ENCODE results near the gene ZIM2.

ZIM2 gene

DNA sequence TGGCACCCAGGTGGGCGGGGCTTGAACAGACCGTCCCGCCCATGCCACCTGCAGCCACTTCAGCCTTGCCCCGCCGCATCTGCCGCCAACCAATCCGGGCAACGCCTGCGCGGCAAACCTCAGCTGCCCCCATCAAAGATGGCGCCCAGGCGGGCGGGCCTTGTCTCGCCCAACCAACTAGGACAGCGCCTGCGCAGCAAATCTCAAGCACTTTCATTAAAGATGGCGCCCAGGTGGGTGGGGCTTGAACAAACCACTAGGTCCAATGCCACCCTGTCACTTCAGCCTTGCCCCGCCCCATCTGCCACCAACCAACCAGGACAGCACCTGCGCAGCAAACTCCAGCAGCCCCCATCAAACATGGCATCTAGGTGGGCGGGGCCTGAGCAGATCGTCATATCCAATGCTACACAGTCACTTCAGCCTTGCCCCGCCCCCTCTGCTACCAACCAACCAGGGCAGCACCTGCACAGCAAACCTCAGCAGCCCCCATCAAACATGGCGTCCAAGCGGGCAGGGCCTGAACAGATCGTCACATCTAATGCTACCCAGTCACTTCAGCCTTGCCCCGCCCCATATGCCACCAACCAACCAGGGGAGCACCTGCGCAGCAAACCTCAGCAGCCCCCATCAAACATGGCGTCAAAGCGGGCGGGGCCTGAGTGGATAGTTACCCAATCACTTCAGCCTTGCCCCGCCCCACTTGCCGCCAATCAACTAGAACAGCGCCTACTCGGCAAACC is 1.4 kb downstream of the ZIM2 start:
- no peak for DNase-seq

- no peak for DNase-seq
Observed at GRCh38 chr19:56838024-56838908, 2.3 kb downstream of the ZIM2 start.

GRCh38 chr19:56837492-56838023 is 3.0 kb downstream of the ZIM2 start:
- DNase-seq: no peak

DNA sequence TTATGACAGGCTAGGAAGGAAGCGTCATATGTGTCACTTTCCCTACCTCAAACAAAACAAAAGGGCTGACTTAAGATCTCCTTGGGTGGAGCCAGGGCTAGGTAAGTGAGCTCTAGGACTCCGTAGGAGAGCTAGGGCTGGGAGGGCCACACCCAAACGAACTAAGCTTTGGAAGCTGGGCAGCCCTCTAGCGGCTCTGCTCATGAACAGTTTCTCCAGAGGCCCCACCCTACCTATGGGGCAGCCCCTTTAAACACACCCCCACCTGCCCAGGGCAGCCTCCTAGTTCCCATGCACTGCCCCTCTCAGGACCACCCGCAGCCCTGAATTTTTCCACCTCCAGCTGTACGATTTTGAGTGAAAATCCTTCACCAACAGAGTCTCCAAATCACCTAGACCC is 3.5 kb downstream of the ZIM2 start:
- no peak for DNase-seq

- DNase-seq: no peak
Observed at GRCh38 chr19:56836059-56836458, 4.5 kb downstream of the ZIM2 start.

- no peak for DNase-seq
Observed at GRCh38 chr19:56835401-56835800, 5.1 kb downstream of the ZIM2 start.

DNA sequence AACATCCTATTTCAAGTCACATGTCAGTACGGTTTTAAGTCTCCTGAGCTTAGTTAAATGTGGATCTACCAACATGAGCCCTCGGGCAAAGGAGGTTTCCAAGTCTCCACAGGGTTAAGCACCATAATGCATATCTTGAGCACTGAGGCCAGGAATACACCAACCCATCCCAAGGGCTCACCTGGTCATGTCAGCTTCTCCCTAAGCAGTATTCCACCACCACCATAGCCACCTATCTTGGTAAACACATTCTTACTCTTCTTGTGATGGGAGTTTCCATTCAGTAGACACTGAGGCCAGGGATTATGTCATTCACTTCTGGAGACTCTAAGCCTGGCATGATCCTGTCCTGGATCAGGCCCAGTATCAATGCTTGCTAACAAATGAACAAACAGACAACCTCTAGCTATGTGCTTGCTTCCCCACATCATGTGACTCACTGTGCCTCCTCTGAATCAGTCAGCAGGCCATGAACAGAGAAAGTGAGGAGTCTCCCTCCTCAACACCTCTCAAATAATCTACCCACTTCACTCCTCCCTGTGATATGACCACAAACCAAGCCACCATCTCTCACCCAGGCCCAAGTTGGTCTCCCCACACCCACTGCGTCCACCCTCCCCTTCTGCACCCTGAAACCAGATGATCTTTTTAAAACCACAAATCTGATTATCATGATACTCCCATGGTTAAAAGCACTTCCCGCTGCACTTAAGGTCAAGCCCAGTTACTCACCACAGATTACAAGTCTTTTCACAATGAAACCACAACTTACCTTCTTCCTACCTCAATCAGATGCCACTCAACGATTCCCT is 5.8 kb downstream of the ZIM2 start:
- no peak for DNase-seq

DNA sequence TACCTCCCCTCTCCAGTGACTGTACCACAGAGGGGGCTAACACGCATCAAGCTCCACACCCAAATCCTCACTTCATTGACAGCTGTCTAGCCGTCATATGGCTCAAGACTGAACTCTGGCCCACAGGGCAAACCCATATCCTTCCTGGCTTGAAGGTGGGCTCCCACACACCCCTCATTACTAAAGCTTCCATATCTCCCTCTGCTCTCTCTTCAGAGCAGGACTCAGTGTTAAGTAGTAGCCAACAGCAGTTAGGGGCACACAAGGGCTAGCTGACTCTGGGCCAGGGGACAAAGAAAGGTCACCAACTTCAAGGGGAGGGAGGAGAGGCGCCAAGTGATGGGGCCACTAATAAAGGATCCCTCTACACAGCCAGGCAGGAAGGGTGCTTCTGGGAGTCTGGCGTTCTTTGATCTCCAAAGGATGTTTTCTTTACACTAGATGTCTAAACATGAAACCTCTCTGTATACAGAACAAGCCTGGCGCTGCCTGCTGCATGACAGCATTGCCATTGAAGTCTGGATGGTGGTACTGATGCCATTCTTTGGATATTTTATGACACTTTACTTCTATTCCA is 8.1 kb downstream of the ZIM2 start:
- DNase-seq: no peak

GRCh38 chr19:56831255-56831654 is 9.3 kb downstream of the ZIM2 start:
- DNase-seq: no peak

- DNase-seq: no peak
Observed at GRCh38 chr19:56829596-56829995, 10.9 kb downstream of the ZIM2 start.

GRCh38 chr19:56827708-56828107 is 12.8 kb downstream of the ZIM2 start:
- no peak for DNase-seq

DNA sequence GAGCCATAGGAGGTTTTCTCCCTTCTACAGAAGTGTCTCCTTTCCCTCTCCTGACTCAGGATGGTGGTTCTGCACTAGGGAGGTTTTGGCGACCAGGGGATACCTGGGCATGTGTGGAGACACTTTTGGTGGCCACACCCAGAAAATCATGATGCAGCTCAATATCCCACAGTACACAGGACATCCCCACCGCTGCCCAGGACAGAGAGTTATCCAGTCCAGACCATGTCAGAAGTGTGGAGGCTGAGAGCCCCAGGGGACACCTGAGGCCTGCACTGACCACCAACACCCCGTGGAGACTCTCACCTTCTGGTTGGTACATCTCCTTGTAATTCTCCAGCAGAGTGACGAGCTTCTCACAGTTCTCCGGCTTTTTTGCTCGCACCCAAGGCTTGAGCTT is 16.6 kb downstream of the ZIM2 start:
- no peak for DNase-seq

- no peak for DNase-seq
Observed at GRCh38 chr19:56823417-56823816, 17.1 kb downstream of the ZIM2 start.

GRCh38 chr19:56822755-56823154 is 17.8 kb downstream of the ZIM2 start:
- no peak for DNase-seq

DNA sequence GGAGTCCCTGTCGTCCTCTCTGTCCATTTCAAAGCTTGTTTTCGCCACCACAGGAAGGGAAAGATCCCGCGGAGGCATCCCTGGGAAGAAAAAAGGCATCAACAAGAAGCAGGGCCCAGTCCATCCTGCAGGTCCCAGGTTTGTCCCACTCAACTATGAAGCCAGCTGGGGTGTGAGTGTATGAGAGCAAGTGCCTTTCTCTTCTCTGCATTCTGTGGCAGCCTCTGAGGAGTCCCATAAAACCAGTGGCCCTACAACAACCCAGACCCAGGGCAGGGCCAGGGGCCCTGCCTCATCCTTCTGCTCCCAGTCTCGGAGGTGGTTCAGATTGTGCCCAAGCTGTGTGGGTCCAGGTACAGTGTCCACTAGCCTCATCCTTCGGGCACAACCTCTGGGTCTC is 18.9 kb downstream of the ZIM2 start:
- DNase-seq: no peak

- no peak for DNase-seq
Observed at GRCh38 chr19:56821209-56821608, 19.3 kb downstream of the ZIM2 start.

- DNase-seq: no peak
Observed at GRCh38 chr19:56819166-56819565, 21.4 kb downstream of the ZIM2 start.

GRCh38 chr19:56814656-56815055 is 25.9 kb downstream of the ZIM2 start:
- DNase-seq: no peak

DNA sequence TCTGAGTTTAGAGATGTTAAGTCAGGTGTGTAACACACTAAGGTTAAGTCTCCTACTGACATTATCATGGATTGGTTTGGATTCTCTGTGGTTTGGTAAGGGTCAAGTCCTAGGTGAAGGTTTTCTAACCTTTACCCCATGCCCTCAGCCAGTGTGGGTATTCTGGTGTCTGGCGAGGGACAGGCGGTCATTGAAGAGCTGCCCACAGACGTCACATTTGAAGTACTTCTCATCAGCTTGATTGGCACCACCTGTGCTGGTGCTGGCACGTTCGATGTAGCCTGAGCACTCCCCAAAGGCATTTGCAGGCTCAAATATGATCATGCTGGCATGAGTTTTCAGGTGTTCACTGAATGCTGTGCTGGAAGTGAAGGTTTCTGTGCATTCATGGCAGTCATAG is 27.0 kb downstream of the ZIM2 start:
- no peak for DNase-seq

DNA sequence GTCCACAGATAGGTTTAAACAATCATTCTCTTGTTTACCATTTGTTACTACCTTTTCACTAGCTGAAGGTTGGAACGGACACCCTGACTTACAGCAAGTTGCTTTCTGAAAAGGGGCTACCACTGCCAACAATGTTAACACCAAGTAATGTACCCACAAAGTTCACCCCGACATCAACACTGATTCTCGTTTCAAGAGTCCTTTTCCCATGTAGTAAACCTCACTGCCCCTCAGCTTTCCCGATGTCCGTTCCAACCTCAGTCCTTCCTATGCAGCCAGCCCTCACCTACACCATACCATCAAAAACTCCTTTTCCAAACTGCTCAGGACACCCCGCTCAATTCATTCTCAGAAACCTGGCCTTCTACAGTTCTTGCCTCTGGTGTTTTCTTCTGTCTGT is 29.0 kb downstream of the ZIM2 start:
- DNase-seq: no peak

- DNase-seq: no peak
Observed at GRCh38 chr19:56810260-56810659, 30.3 kb downstream of the ZIM2 start.

GRCh38 chr19:56808717-56809392 is 31.7 kb downstream of the ZIM2 start:
- DNase-seq: no peak

Measured in activated effector memory CD4-positive, alpha-beta T cell treated with Interleukin-2 at 50 U/mL for 16 hours (primary cell).